PC-9 (cell line): ENCODE results near the gene IMP3.
"Not testable (repeated sequence)": the region's sequence is repeated elsewhere in the genome, so short reads cannot be mapped to it uniquely, and the experiment has no call there.

Source experiments
- EZH2 ChIP-seq: fragments of 200-600 bp; sonication (generic); IDR thresholded peaks from 2 replicates; pipeline ENCODE4 v1.8.0; 2017; ENCODE audit warnings: antibody characterized with exemption, low read depth
- TF ChIP-seq, protein P1 (sequence below): fragments of 200-600 bp; sonication (generic); conservative IDR thresholded peaks from 2 replicates; pipeline ENCODE4 v1.6.1; 2017; ENCODE audit warnings: mixed run types, antibody characterized with exemption, mild to moderate bottlenecking, moderate library complexity

DNA sequence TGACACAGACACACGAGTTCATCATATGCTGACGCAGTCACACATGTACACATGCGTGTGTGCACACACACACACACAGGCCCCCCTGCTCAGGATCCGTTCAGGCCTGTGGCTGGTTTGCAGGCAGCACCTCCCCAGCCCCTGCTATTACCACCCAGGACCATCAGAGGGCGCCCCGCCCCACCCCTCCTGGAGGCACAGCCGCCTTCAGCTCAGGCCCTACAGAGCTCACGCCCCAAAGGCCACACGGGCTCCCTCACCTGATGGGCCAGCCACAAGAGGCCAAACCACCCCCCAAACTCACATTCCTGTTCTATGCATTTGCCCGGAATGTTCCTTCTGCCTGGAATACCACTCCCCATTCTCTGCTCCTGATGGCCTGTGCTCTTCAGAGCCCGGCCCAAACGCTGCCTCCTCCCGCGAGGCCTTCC, 46.2 kb upstream of the IMP3 start:
- TF ChIP-seq, protein P1, sequence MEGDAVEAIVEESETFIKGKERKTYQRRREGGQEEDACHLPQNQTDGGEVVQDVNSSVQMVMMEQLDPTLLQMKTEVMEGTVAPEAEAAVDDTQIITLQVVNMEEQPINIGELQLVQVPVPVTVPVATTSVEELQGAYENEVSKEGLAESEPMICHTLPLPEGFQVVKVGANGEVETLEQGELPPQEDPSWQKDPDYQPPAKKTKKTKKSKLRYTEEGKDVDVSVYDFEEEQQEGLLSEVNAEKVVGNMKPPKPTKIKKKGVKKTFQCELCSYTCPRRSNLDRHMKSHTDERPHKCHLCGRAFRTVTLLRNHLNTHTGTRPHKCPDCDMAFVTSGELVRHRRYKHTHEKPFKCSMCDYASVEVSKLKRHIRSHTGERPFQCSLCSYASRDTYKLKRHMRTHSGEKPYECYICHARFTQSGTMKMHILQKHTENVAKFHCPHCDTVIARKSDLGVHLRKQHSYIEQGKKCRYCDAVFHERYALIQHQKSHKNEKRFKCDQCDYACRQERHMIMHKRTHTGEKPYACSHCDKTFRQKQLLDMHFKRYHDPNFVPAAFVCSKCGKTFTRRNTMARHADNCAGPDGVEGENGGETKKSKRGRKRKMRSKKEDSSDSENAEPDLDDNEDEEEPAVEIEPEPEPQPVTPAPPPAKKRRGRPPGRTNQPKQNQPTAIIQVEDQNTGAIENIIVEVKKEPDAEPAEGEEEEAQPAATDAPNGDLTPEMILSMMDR: peak; percentile 83
- not testable (repeated sequence) for TF ChIP-seq EZH2
